K562 (cell line): ENCODE data around the gene PLEKHG5. TPM values are rescaled to one million over a fixed set of nuclear protein-coding genes. Genes with fewer than 3 reads are reported as not detected.

ENCODE experiments used
- ARHGAP35 ChIP-seq: fragments of 450-650 bp; IDR thresholded peaks from 2 replicates; pipeline ENCODE4 v1.6.1; 2018; ENCODE audit not compliant: partially characterized antibody
- CC2D1A ChIP-seq: fragments of 450-650 bp; IDR thresholded peaks from 2 replicates; pipeline ENCODE4 v1.6.1; 2017; ENCODE audit warnings: mild to moderate bottlenecking
- CGGBP1 ChIP-seq: fragments of 250-450 bp; sonication (Bioruptor Pico); IDR thresholded peaks from 2 replicates; pipeline ENCODE4 v1.9.0; 2021; ENCODE audit warnings: mild to moderate bottlenecking
- CHD1 ChIP-seq: fragments of 200-600 bp; sonication (generic); IDR thresholded peaks from one replicate; pipeline ENCODE4 v1.6.1; 2012; ENCODE audit warnings: mild to moderate bottlenecking, moderate library complexity, low read length, inconsistent platforms
- E2F1 ChIP-seq: sonication (generic); formaldehyde crosslinking; IDR thresholded peaks from 2 replicates; pipeline ENCODE4 v1.8.1; 2023; ENCODE audit warnings: mild to moderate bottlenecking, missing genetic modification reagents, moderate library complexity
- E2F6 ChIP-seq, 2 experiments: IDR thresholded peaks; 2 replicates each; pipeline ENCODE4 v1.6.1; 2011; ENCODE audit warnings: borderline replicate concordance in 1 of 2, control low read depth in 1 of 2, low read depth in 1 of 2, low read length in 1 of 2, mild to moderate bottlenecking in 1 of 2, mixed read lengths in 1 of 2, moderate library complexity in 1 of 2; ENCODE audit not compliant: insufficient read depth in 1 of 2, insufficient read length in 1 of 2, poor library complexity in 1 of 2, severe bottlenecking in 1 of 2; ENCODE audit errors: extremely low read depth in 1 of 2
- ETV5 ChIP-seq: sonication (generic); formaldehyde crosslinking; IDR thresholded peaks from 2 replicates; pipeline ENCODE4 v1.4.0; 2020; ENCODE audit warnings: low read depth, mild to moderate bottlenecking, missing genetic modification reagents
- FOSL1 ChIP-seq: fragments of 200-800 bp; sonication (Bioruptor generic); conservative IDR thresholded peaks from 2 replicates; pipeline ENCODE4 v1.6.1; 2016; ENCODE audit warnings: missing genetic modification characterization, missing compliant biosample characterization
- FOXK2 ChIP-seq, 2 experiments: fragments of 450-650 bp; IDR thresholded peaks in 1 of 2; conservative IDR thresholded peaks in 1 of 2; 2 replicates each; pipeline ENCODE4 v1.6.1; 2016; ENCODE audit warnings: low read depth in 2 of 2, mild to moderate bottlenecking in 1 of 2
- FOXP1 ChIP-seq: sonication (generic); formaldehyde crosslinking; IDR thresholded peaks from 2 replicates; pipeline ENCODE4 v1.8.0; 2022; ENCODE audit warnings: mild to moderate bottlenecking, missing genetic modification reagents
- ID3 ChIP-seq, 2 experiments: fragments of 250-450 bp in 1 of 2; fragments of 450-650 bp in 1 of 2; sonication (Bioruptor Pico) in 1 of 2; IDR thresholded peaks; 2 replicates each; pipeline versions ENCODE4 v1.6.1 to v1.8.0; 2016 to 2021; ENCODE audit warnings: mild to moderate bottlenecking in 2 of 2, moderate library complexity in 2 of 2, missing compliant biosample characterization in 1 of 2, missing genetic modification characterization in 1 of 2
- KAT8 ChIP-seq: fragments of 450-650 bp; IDR thresholded peaks from 2 replicates; pipeline ENCODE4 v1.6.1; 2016; ENCODE audit warnings: low read depth, mild to moderate bottlenecking
- MXI1 ChIP-seq: IDR thresholded peaks from 2 replicates; pipeline ENCODE4 v1.6.1; 2011; ENCODE audit warnings: low read depth, mild to moderate bottlenecking, improper control_type of control experiment, low read length
- NONO ChIP-seq, 2 experiments: fragments of 200-400 bp in 1 of 2; fragments of 450-650 bp in 1 of 2; formaldehyde crosslinking in 1 of 2; IDR thresholded peaks; 2 replicates each; pipeline ENCODE4 v1.6.1; 2017; ENCODE audit warnings: low read depth in 2 of 2, mild to moderate bottlenecking in 2 of 2, moderate library complexity in 2 of 2, low read length in 1 of 2
- POLR2H ChIP-seq: IDR thresholded peaks from 2 replicates; pipeline ENCODE4 v1.6.1; 2016; ENCODE audit warnings: missing genetic modification characterization, low read depth, mild to moderate bottlenecking, control low read depth, missing compliant biosample characterization, moderate library complexity
- RBM14 ChIP-seq: fragments of 200-400 bp; formaldehyde crosslinking; IDR thresholded peaks from 2 replicates; pipeline ENCODE4 v1.6.1; 2018; ENCODE audit warnings: low read depth, mild to moderate bottlenecking, low read length, moderate library complexity, borderline replicate concordance; ENCODE audit not compliant: insufficient read depth
- SMARCA5 ChIP-seq: fragments of 450-650 bp; IDR thresholded peaks from 2 replicates; pipeline ENCODE4 v1.6.1; 2016
- STAG1 ChIP-seq: sonication (generic); formaldehyde crosslinking; IDR thresholded peaks from 2 replicates; pipeline ENCODE4 v1.5.0; 2020; ENCODE audit warnings: missing genetic modification reagents, borderline replicate concordance
- STAT6 ChIP-seq: sonication (generic); formaldehyde crosslinking; IDR thresholded peaks from 2 replicates; pipeline ENCODE4 v1.8.1; 2023; ENCODE audit warnings: mild to moderate bottlenecking, missing genetic modification reagents
- ZFP36 ChIP-seq: fragments of 150-350 bp; IDR thresholded peaks from 2 replicates; pipeline ENCODE4 v1.6.1; 2018; ENCODE audit warnings: low read length, low read depth; ENCODE audit not compliant: partially characterized antibody
- polyA plus RNA-seq, 8 experiments: library from polyadenylated mRNA; depleted of rRNA in 4 of 8; stranded (reverse) in 5 of 8; unstranded in 3 of 8; fragments of >200 nt; fragmentation: Nextera tagmentation in 2 of 8; fragmentation: Illumina TruSeq in 1 of 8; extraction: Ambion mirVana in 2 of 8; extraction: Trizol in 1 of 8; gene quantifications; 2 replicates each; pipeline versions ENCODE4 v1.2.1 to v1.2.3, GENCODE V29; 2011 to 2014; ENCODE audit warnings: inconsistent platforms in 1 of 8, missing spikeins in 1 of 8
- total RNA-seq, 7 experiments: library from RNA; depleted of rRNA in 6 of 7; stranded (reverse); fragments of >200 nt in 6 of 7; fragmentation: Illumina TruSeq in 2 of 7; extraction: Trizol in 2 of 7; gene quantifications; 2 replicates each; pipeline versions ENCODE4 v1.2.1 to v1.2.3, GENCODE V29; 2011 to 2021; ENCODE audit warnings: low replicate concordance in 1 of 7

The PLEKHG5 gene
- total and polyA plus RNA-seq, 9 of the 15 experiments (the other 6 are each of a cell fraction or from before 2014, with no cell fraction given) = 0.04 to 0.29 (median 0.09) TPM; not detected in 3

GRCh38 chr1:6470132-6471085 is 21.1 kb downstream of the PLEKHG5 start (continued):
- TF ChIP-seq E2F6 (IDR thresholded peaks at IDR 0.05; ENCODE audit: borderline replicate concordance in 1 of 2, extremely low read depth in 1 of 2, insufficient read depth in 1 of 2, insufficient read length in 1 of 2, low read depth in 1 of 2, low read length in 1 of 2, poor library complexity in 1 of 2, severe bottlenecking in 1 of 2) = peak in 1 of 2 experiments; percentile 46
- no peak for TF ChIP-seq KAT8
- no peak for TF ChIP-seq CGGBP1
- 0 out of 2 replicates have a peak, but pooled peaks have one; percentile 56 for TF ChIP-seq RBM14
- TF ChIP-seq STAG1 (CRISPR knock-in tag) = 0 out of 2 replicates have a peak, but pooled peaks have one; percentile 10
- TF ChIP-seq POLR2H (tag) = no peak
- TF ChIP-seq SMARCA5 = no peak
- no peak for TF ChIP-seq CC2D1A
- no peak for TF ChIP-seq ID3 (CRISPR knock-in tag; IDR thresholded peaks at IDR 0.05)
- no peak for TF ChIP-seq ID3 (tag; IDR thresholded peaks at IDR 0.05)
- peak; percentile 48 for TF ChIP-seq ZFP36
- no peak for TF ChIP-seq FOSL1 (tag)
- no peak for TF ChIP-seq STAT6 (CRISPR knock-in tag)
- no peak for TF ChIP-seq CHD1
- TF ChIP-seq ARHGAP35 = no peak
- TF ChIP-seq E2F1 = no peak
- TF ChIP-seq MXI1 = no peak
- no peak for TF ChIP-seq FOXK2 (conservative IDR thresholded peaks at IDR 0.05 in 1 of 2, IDR thresholded peaks at IDR 0.05 in 1 of 2; ENCODE audit: low read depth in 2 of 2)
- TF ChIP-seq NONO (IDR thresholded peaks at IDR 0.05; ENCODE audit: low read depth in 2 of 2, low read length in 1 of 2) = no peak
- no peak for TF ChIP-seq FOXP1 (CRISPR knock-in tag)
- TF ChIP-seq ETV5 (CRISPR knock-in tag) = 0 out of 2 replicates have a peak, but pooled peaks have one; percentile 17
